IMR-90 (cell line): ENCODE measurements around the gene SCN8A. TPM values are rescaled to one million over a fixed set of nuclear protein-coding genes. Genes with fewer than 3 reads are reported as not detected.

Experiments
- ATAC-seq: fragments of 200-7000 bp; cut with Tn5 transposase; 2 replicates; pipeline ENCODE4 v1.9.1; 2020; ENCODE audit warnings: low read depth, mild to moderate bottlenecking, moderate library complexity
- BruUV-seq: library from RNA; stranded (reverse); fragments of 400-500 nt; replicated peaks from 2 replicates; lab custom pipeline; 2021; lab: Mats Ljungman, UMichigan
- CTCF ChIA-PET: fragments of 300-600 bp; formaldehyde crosslinking; extraction: SDS; loops from one replicate; lab custom pipeline; 2021; ENCODE audit warnings: antibody characterized with exemption; lab: Yijun Ruan, JAX
- POLR2A ChIA-PET: fragments of 300-600 bp; sonication (Branson Sonifier 250); formaldehyde crosslinking; loops from one replicate; lab custom pipeline; 2022; ENCODE audit warnings: antibody characterized with exemption; ENCODE audit not compliant: unreplicated experiment; lab: Charles Lee
- DNase-seq: peaks from one replicate; pipeline ENCODE4 v3.0.0; 2013
- H2AFZ ChIP-seq: replicated peaks from 2 replicates; pipeline ENCODE3; 2013; ENCODE audit warnings: low read length, mild to moderate bottlenecking; ENCODE audit not compliant: poor library complexity
- H2AK5ac ChIP-seq: 2 replicates; pipeline ENCODE4 v1.6.1; 2013; ENCODE audit warnings: low read depth, low read length, inconsistent platforms
- H2AK9ac ChIP-seq: replicated peaks from 2 replicates; pipeline ENCODE3; 2013; ENCODE audit warnings: mild to moderate bottlenecking, low read depth, low read length, moderate library complexity; ENCODE audit not compliant: poor library complexity
- H2BK120ac ChIP-seq: 2 replicates; pipeline ENCODE4 v1.6.1; 2013; ENCODE audit warnings: low read depth, low read length, inconsistent platforms
- H2BK15ac ChIP-seq: 3 replicates; pipeline ENCODE4 v1.6.1; 2013; ENCODE audit warnings: low read depth, low read length, inconsistent platforms
- H2BK20ac ChIP-seq: 2 replicates; pipeline ENCODE4 v1.6.1; 2013; ENCODE audit warnings: low read depth, mild to moderate bottlenecking, inconsistent platforms, low read length, moderate library complexity
- H2BK5ac ChIP-seq: 2 replicates; pipeline ENCODE4 v1.6.1; 2013; ENCODE audit warnings: mild to moderate bottlenecking, low read depth, low read length, inconsistent platforms; ENCODE audit not compliant: poor library complexity, severe bottlenecking
- H3K14ac ChIP-seq: replicated peaks from 2 replicates; pipeline ENCODE4 v1.6.1; 2013; ENCODE audit warnings: low read depth, low read length, inconsistent platforms
- H3K18ac ChIP-seq: 2 replicates; pipeline ENCODE4 v1.6.1; 2013; ENCODE audit warnings: low read depth, low read length, control low read depth
- H3K23ac ChIP-seq: 2 replicates; pipeline ENCODE4 v1.6.1; 2013; ENCODE audit warnings: low read depth, low read length, inconsistent platforms
- H3K27ac ChIP-seq: 2 replicates; pipeline ENCODE4 v1.5.1; 2013; ENCODE audit warnings: mild to moderate bottlenecking, control low read depth, low read length; ENCODE audit not compliant: insufficient read depth
- H3K27me3 ChIP-seq: 2 replicates; pipeline ENCODE4 v1.6.1; 2013; ENCODE audit warnings: low read length; ENCODE audit not compliant: control insufficient read depth, insufficient read depth
- H3K36me3 ChIP-seq: 2 replicates; pipeline ENCODE4 v1.6.1; 2013; ENCODE audit warnings: low read length, mixed read lengths; ENCODE audit not compliant: control insufficient read depth, insufficient read depth
- H3K4ac ChIP-seq: 2 replicates; pipeline ENCODE4 v1.6.1; 2013; ENCODE audit warnings: low read depth, low read length, inconsistent platforms
- H3K4me1 ChIP-seq: 2 replicates; pipeline ENCODE4 v1.6.1; 2013; ENCODE audit warnings: low read length, mixed read lengths; ENCODE audit not compliant: control insufficient read depth, insufficient read depth
- H3K4me2 ChIP-seq: 2 replicates; pipeline ENCODE4 v1.6.1; 2013; ENCODE audit warnings: low read depth, mild to moderate bottlenecking, control low read depth, low read length, moderate library complexity
- H3K4me3 ChIP-seq: 2 replicates; pipeline ENCODE4 v1.5.1; 2013; ENCODE audit warnings: low read depth, mild to moderate bottlenecking, control low read depth, low read length, moderate library complexity; ENCODE audit not compliant: insufficient read depth
- H3K56ac ChIP-seq: 2 replicates; pipeline ENCODE4 v1.6.1; 2013; ENCODE audit warnings: low read length, inconsistent platforms; ENCODE audit not compliant: insufficient read depth; ENCODE audit errors: extremely low read depth
- H3K79me1 ChIP-seq, 2 experiments: 2 replicates each; pipeline ENCODE4 v1.6.1; 2013; ENCODE audit warnings: low read length in 2 of 2, inconsistent platforms in 1 of 2, low read depth in 1 of 2
- H3K9ac ChIP-seq: 2 replicates; pipeline ENCODE4 v1.6.1; 2013; ENCODE audit warnings: low read depth, low read length, control low read depth
- H3K9me1 ChIP-seq: 2 replicates; pipeline ENCODE4 v1.6.1; 2013; ENCODE audit warnings: low read length, inconsistent platforms; ENCODE audit not compliant: insufficient read depth
- H3K9me3 ChIP-seq: 2 replicates; pipeline ENCODE4 v1.6.1; 2013; ENCODE audit warnings: low read length; ENCODE audit not compliant: control insufficient read depth, insufficient read depth
- H4K20me1 ChIP-seq: 2 replicates; pipeline ENCODE4 v1.6.1; 2013; ENCODE audit warnings: low read length, inconsistent platforms; ENCODE audit not compliant: insufficient read depth
- H4K5ac ChIP-seq: 2 replicates; pipeline ENCODE4 v1.6.1; 2013; ENCODE audit warnings: mild to moderate bottlenecking, low read depth, low read length, control low read depth
- H4K8ac ChIP-seq, 2 experiments: 2 replicates each; pipeline ENCODE4 v1.6.1; 2013; ENCODE audit warnings: low read depth in 2 of 2, low read length in 2 of 2, control low read depth in 1 of 2, inconsistent platforms in 1 of 2
- H4K91ac ChIP-seq: 2 replicates; pipeline ENCODE4 v1.6.1; 2013; ENCODE audit warnings: low read depth, low read length, inconsistent platforms; ENCODE audit not compliant: insufficient read depth
- CEBPB ChIP-seq: IDR thresholded peaks from 2 replicates; pipeline ENCODE4 v1.6.1; 2012; ENCODE audit warnings: low read depth, low read length, improper control_type of control experiment
- MAZ ChIP-seq: IDR thresholded peaks from 2 replicates; pipeline ENCODE4 v1.6.1; 2012; ENCODE audit warnings: low read depth, mild to moderate bottlenecking, low read length, improper control_type of control experiment, moderate library complexity, borderline replicate concordance
- MXI1 ChIP-seq: IDR thresholded peaks from 2 replicates; pipeline ENCODE4 v1.6.1; 2012; ENCODE audit warnings: low read depth, mild to moderate bottlenecking, low read length, moderate library complexity, borderline replicate concordance
- POLR2A ChIP-seq: IDR thresholded peaks from 2 replicates; pipeline ENCODE4 v1.6.1; 2012; ENCODE audit warnings: mild to moderate bottlenecking, low read depth, low read length
- RFX5 ChIP-seq: IDR thresholded peaks from 2 replicates; pipeline ENCODE4 v1.8.0; 2012; ENCODE audit warnings: low read depth, mild to moderate bottlenecking, low read length, moderate library complexity
- SMC3 ChIP-seq: fragments of 150-350 bp; IDR thresholded peaks from 2 replicates; pipeline ENCODE4 v1.6.1; 2016; ENCODE audit warnings: low read depth, mild to moderate bottlenecking, antibody characterized with exemption, low read length, moderate library complexity
- dilution Hi-C: fragments of 300-500 bp; cut with HindIII; formaldehyde crosslinking; loops from one replicate; pipeline ENCODE4 v1.14.3; 2018; ENCODE audit warnings: low sequenced_read_pairs; ENCODE audit not compliant: unreplicated experiment
- in situ Hi-C: fragments of 300-500 bp; cut with MboI; formaldehyde crosslinking; loops from 3 replicates; pipeline ENCODE4 v1.14.3; 2019; ENCODE audit warnings: low sequenced_read_pairs, inconsistent platforms, mixed read lengths
- intact Hi-C: fragments of 100-400 bp; cut with micrococcal nuclease; formaldehyde crosslinking; loops from 2 replicates; pipeline ENCODE4 v1.10.0; 2022
- polyA plus RNA-seq, 3 experiments: library from polyadenylated mRNA; depleted of rRNA; stranded (reverse); fragments of >200 nt; gene quantifications; 2 replicates each; pipeline ENCODE4 v1.2.3, GENCODE V29; 2012; ENCODE audit warnings: low replicate concordance in 1 of 3
- total RNA-seq: library from RNA; depleted of rRNA; stranded (reverse); fragments of >200 nt; gene quantifications from 2 replicates; pipeline ENCODE4 v1.2.3, GENCODE V29; 2012

The SCN8A gene
- total and polyA plus RNA-seq, 2 of the 4 experiments (the other 2 are of a cell fraction), result 6.9 to 19.7 TPM

GRCh38 chr12:51642286-51642685 lies 51.3 kb downstream of the SCN8A start:
- Histone ChIP-seq H3K27me3 (no peaks in the 10 kb centered on the region), H4K91ac (no peak overlapping the region), H4K20me1 (peaks cover 10% of the 10 kb centered on the region; the same call in 1 of the 2 replicates), H3K14ac (no peak overlapping the region), H3K9ac (no peak overlapping the region), H4K5ac (no peak overlapping the region), H3K56ac (no peak overlapping the region), H3K18ac (no peak overlapping the region), H3K79me1 (peaks cover 8 to 37% of the 10 kb centered on the region in 2 experiments; a peak in 3 of 4 replicates), H3K4me1 (no peaks in the 10 kb centered on the region), H3K4ac (no peak overlapping the region), H2BK5ac (no peak overlapping the region), H2AK5ac (no peak overlapping the region), H3K23ac (no peak overlapping the region), H2BK15ac (no peak overlapping the region), H3K36me3 (no peaks in the 10 kb centered on the region), H3K4me2 (no peak overlapping the region), H3K9me1 (peaks cover 5% of the 10 kb centered on the region; the same call in 1 of the 2 replicates), H2BK120ac (no peak overlapping the region), H2AFZ (no peak overlapping the region), H2BK20ac (no peak overlapping the region), H3K27ac (no peak overlapping the region), H3K4me3 (no peak overlapping the region), H3K9me3 (peaks cover 1% of the 10 kb centered on the region; the same call in 1 of the 2 replicates), H4K8ac (no peak overlapping the region), H2AK9ac (no peak overlapping the region)
- ATAC-seq (no peak), DNase-seq (no peak)
- POLR2A ChIA-PET, result no interaction called here
- TF ChIP-seq MXI1, result no peak
- TF ChIP-seq CEBPB, result no peak
- TF ChIP-seq POLR2A, result no peak
- no peak for TF ChIP-seq MAZ
- no peak for TF ChIP-seq SMC3
- no peak for TF ChIP-seq RFX5
- intact Hi-C loops, result no loop called here
- in situ Hi-C loops, result no loop called here
- BruUV-seq, result no TSS peak
- CTCF ChIA-PET, result no interaction called here
- dilution Hi-C loops, result no loop called here
